LNCAP (cell line): ENCODE data around the gene VAT1.

Source experiments
- CTCF ChIP-seq: fragments of 450-650 bp; IDR thresholded peaks from 2 replicates; pipeline ENCODE4 v1.5.1; 2017; ENCODE audit warnings: mild to moderate bottlenecking

The VAT1 gene

GRCh38 chr17:42980274-42980765 lies 41.9 kb downstream of the VAT1 start, which contains the start of gene RUNDC1:
RUNDC1 (plus strand) TSS chr17:42980565; CDS start chr17:42980577, 12 bp downstream.
- TF ChIP-seq CTCF: no peak

- TF ChIP-seq CTCF: no peak
Observed at GRCh38 chr17:42979511-42980273, 42.5 kb downstream of the VAT1 start, which contains the start of gene PTGES3L. PTGES3L (minus strand) TSS chr17:42980080; CDS start chr17:42980053, 27 bp downstream.

- no peak for TF ChIP-seq CTCF
Observed at GRCh38 chr17:42975265-42975664, 46.9 kb downstream of the VAT1 start.

GRCh38 chr17:42971589-42971988 lies 50.6 kb downstream of the VAT1 start:
- no peak for TF ChIP-seq CTCF

- TF ChIP-seq CTCF: no peak
Observed at GRCh38 chr17:42969001-42969581, 53.1 kb downstream of the VAT1 start.

GRCh38 chr17:42967925-42968324 lies 54.3 kb downstream of the VAT1 start:
- TF ChIP-seq CTCF: no peak
